AG09319 (cell line): ENCODE measurements around the gene CACNA1C.

Experiments used
- DNase-seq: peaks from one replicate; pipeline ENCODE4 v3.0.0-alpha.2; 2010; ENCODE audit warnings: low read depth; ENCODE audit errors: extremely low read depth
- TF ChIP-seq, protein P1 (sequence below): IDR thresholded peaks from 2 replicates; pipeline ENCODE4 v1.5.1; 2011; ENCODE audit warnings: low read depth, mild to moderate bottlenecking, inconsistent platforms, low read length, moderate library complexity

Gene CACNA1C

DNA sequence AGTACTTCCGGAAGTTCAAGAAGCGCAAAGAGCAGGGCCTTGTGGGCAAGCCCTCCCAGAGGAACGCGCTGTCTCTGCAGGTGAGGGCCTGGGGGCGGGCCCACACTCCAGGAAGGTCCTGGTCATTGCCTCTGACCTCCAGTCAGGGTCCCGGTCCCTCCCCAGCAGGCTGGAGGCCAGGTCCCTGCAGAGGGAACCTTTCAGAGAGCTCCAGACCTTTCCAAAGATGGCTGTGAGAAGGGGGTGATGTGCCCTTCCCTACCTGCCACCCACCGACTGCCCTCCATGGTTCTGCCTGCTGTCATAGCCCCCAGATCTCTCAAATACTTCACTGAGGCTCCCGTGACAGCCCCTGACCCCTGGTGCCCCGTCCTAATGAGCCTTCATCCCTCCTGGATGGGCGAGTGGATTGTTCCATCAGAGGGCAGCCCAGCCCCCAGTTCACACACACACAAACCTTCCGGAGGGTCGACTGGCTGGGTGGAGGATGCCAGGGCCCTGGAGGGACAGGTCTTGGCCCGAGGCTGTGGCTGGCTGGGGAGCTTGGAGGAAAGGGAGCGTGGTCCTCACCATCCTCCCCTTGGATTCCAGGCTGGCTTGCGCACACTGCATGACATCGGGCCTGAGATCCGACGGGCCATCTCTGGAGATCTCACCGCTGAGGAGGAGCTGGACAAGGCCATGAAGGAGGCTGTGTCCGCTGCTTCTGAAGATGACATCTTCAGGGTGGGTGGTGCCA, 624.5 kb downstream of the CACNA1C start:
- no peak for DNase-seq
- TF ChIP-seq, protein P1, sequence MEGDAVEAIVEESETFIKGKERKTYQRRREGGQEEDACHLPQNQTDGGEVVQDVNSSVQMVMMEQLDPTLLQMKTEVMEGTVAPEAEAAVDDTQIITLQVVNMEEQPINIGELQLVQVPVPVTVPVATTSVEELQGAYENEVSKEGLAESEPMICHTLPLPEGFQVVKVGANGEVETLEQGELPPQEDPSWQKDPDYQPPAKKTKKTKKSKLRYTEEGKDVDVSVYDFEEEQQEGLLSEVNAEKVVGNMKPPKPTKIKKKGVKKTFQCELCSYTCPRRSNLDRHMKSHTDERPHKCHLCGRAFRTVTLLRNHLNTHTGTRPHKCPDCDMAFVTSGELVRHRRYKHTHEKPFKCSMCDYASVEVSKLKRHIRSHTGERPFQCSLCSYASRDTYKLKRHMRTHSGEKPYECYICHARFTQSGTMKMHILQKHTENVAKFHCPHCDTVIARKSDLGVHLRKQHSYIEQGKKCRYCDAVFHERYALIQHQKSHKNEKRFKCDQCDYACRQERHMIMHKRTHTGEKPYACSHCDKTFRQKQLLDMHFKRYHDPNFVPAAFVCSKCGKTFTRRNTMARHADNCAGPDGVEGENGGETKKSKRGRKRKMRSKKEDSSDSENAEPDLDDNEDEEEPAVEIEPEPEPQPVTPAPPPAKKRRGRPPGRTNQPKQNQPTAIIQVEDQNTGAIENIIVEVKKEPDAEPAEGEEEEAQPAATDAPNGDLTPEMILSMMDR, result no peak

DNA sequence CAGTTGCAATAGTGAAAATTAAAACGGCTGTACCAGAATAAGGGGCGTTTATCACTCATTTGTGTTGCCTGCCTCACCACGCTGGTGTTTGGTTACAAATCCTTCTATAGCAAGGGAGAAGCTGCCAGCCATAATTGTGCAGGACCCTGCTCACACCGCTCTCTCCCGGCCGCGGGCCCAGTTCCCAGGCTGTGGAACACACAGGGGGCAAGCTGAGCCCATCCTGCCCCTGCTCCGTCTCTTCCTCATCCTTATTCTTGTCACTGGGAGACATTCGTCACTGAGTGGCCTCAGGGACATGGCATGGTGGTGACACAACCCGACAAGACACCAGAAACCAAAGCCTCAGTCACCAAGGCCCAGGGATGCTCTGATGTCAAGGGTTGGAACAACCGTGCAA, 625.6 kb downstream of the CACNA1C start:
- DNase-seq, result no peak
- TF ChIP-seq, protein P1, result no peak

DNA sequence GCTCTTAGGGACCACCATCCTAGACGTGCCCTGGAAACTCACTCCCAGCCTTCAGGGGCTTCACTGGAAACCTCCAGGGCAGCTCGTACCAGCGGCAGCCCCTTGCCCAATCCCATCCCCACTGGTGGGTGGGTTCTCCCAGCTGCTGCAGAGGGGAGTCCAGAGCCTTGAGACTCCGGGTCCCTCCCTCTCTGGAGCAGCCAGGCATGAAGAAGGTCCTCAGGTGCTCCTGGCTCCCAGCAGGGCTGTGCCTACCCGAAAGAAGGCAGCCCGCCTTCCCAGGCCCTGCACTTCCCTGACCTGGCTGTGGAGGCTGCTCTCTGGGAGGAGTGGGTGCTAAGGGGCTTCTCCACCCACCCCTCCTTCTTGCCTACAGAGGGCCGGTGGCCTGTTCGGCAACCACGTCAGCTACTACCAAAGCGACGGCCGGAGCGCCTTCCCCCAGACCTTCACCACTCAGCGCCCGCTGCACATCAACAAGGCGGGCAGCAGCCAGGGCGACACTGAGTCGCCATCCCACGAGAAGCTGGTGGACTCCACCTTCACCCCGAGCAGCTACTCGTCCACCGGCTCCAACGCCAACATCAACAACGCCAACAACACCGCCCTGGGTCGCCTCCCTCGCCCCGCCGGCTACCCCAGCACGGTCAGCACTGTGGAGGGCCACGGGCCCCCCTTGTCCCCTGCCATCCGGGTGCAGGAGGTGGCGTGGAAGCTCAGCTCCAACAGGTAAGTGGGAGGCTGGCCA, 626.5 kb downstream of the CACNA1C start:
- no peak for DNase-seq
- TF ChIP-seq, protein P1, result no peak

DNA sequence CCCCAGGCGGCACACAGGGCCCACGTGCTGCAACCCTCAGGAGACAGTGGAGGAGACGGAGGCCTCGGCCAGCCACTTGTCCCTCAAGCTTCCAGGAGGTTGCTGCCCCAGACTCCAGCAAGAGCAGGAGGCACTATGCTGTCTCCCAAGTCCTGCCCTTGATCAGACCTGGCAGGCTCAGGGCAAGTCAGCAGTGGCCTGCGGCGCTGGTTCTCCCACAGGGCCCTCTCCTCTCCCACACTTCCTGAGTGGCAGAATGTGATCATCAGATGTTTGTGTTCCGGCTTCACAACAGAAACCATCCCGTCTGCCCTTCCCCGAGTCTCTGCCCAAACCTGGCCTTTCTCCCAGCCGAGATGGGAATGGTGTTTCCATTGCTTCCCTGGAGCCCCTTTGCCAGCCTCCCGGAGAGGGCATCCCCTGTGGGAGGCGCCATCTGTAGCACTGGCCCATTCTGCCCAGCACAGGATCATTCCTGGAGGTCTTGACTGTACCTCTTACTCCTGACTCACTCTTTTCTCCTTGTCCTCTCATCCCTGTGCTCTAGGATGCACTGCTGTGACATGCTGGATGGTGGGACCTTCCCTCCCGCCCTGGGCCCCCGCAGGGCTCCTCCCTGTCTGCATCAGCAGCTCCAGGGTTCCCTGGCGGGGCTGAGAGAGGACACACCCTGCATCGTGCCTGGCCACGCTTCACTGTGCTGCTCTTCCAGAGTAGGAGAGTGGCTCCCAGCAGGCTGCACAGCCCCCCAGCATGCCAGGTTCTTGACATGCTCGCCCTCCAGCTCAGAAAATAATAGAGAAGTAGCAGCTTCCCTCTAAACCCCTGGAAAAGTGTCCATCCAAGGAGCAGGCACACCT, 627.3 kb downstream of the CACNA1C start:
- DNase-seq, result no peak
- TF ChIP-seq, protein P1, result no peak

DNA sequence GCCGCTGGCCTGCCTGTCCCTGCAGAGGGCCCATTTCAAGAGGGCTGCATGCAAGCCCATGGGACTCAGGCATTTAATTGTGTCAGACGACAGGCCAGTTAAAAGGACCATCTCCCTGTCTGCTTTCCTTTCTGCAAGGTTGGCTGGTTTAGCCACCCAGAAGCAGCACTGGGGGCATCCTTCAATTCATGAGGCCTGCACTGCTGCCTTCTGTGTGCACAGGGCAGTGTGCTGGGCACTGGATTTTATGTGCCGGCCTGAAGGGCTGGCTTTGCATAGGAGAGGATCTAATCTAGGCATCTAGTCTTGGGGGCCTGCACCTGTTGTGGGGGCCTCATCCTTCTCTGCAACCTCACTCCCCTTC, 627.9 kb downstream of the CACNA1C start:
- no peak for DNase-seq
- TF ChIP-seq, protein P1, result no peak

DNA sequence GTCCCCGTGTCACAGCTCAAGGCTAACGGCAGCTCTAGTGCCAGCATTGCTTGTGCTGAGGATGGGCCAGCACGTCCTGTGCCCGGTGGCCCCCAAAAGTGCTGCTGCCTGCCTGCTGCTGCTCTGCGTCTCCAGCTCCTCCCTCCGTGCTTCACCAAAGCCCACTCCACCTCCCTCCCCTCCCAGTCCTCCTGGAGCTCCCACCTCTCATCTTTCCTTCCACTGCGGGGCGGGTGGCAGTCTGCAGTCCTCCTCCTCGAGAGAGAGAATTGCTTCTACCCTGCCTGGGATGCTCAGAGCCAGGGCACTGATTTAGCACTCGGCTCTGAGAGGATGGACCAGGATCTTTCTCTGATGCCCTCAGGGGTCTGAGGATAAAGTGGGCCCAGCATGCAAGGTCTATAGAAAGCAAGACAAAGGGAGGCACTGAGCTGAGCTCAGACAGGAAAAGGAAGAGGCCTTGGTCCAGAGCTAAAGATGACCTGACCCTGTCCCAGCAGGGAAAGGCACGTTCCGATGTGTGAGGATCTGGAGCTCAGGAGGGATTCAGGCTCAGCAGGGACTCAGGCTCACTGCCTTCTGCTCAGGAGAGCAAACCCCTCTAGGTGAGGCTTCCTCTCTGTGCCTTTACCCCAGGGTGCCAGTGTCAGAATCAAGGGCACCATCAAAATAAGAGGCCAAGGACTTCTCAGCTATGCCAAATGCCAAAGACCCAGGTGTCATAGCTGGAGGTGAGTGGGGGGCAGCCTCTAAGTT, 628.8 kb downstream of the CACNA1C start:
- no peak for DNase-seq
- TF ChIP-seq, protein P1, result no peak
